ENCODE results near the gene COG6.

- TF ChIP-seq POLR2A (IDR thresholded peaks at IDR 0.05) (no peak), CTCF (IDR thresholded peaks at IDR 0.05) (no peak)
Observed at GRCh38 chr13:39786091-39786490, 130.6 kb downstream of the COG6 start.

Data from prostate gland (tissue), 2 donors.